Muscle of back (tissue), 11 donors: ENCODE data around the gene DNAJC12. TPM values are rescaled to one million over a fixed set of nuclear protein-coding genes. Genes with fewer than 3 reads are reported as not detected.
A peak's percentile ranks its signal among the peaks of the same experiment; 100 is the strongest.
"Not testable (repeated sequence)": the region's sequence is repeated elsewhere in the genome, so short reads cannot be mapped to it uniquely, and the experiment has no call there.

Experiments used
- DNase-seq, 3 donors: peaks; one replicate each; pipeline versions ENCODE4 v3.0.0 to v3.0.0-alpha.2; 2013
- polyA plus RNA-seq, 10 donors: library from polyadenylated mRNA; unstranded; fragments of 120-200 nt; gene quantifications; one replicate each; pipeline ENCODE4 v1.2.1, GENCODE V29; 2013; ENCODE audit not compliant: insufficient read length in 10 of 10

The DNAJC12 gene
- polyA plus RNA-seq, 10 donors, result 5.8 to 11.4 (median 7.6) TPM

- no peak for DNase-seq
Measured at GRCh38 chr10:67794256-67794655, 43.7 kb downstream of the DNAJC12 start.

- no peak for DNase-seq
Measured at GRCh38 chr10:67793313-67793712, 44.7 kb downstream of the DNAJC12 start.

GRCh38 chr10:67792653-67793052, 45.3 kb downstream of the DNAJC12 start:
- DNase-seq, result no peak

GRCh38 chr10:67790534-67791408, 47.2 kb downstream of the DNAJC12 start:
- DNase-seq, result peak in 2 of 3 donors; percentile 17 to 21

GRCh38 chr10:67789769-67790168, 48.2 kb downstream of the DNAJC12 start:
- no peak for DNase-seq

GRCh38 chr10:67788028-67788886, 49.7 kb downstream of the DNAJC12 start:
- DNase-seq, result no peak

- DNase-seq, result no peak
Measured at GRCh38 chr10:67785098-67785497, 52.9 kb downstream of the DNAJC12 start.

GRCh38 chr10:67784474-67784873, 53.5 kb downstream of the DNAJC12 start:
- DNase-seq, result no peak

GRCh38 chr10:67783606-67784294, 54.2 kb downstream of the DNAJC12 start:
- no peak for DNase-seq

- no peak for DNase-seq
Measured at GRCh38 chr10:67782530-67782929, 55.5 kb downstream of the DNAJC12 start.

GRCh38 chr10:67780759-67781538, 57.0 kb downstream of the DNAJC12 start:
- DNase-seq, result no peak

GRCh38 chr10:67780204-67780621, 57.8 kb downstream of the DNAJC12 start:
- DNase-seq, result not testable (repeated sequence)

- peak; percentile 79 to 88 (median 85) for DNase-seq
Measured at GRCh38 chr10:67779465-67780203, 58.4 kb downstream of the DNAJC12 start.

GRCh38 chr10:67776371-67776770, 61.6 kb downstream of the DNAJC12 start:
- no peak for DNase-seq

- DNase-seq, result no peak
Measured at GRCh38 chr10:67775279-67775678, 62.7 kb downstream of the DNAJC12 start.

- DNase-seq, result peak in 2 of 3 donors; percentile 11 to 22
Measured at GRCh38 chr10:67772894-67773511, 65.0 kb downstream of the DNAJC12 start.

GRCh38 chr10:67772151-67772550, 65.8 kb downstream of the DNAJC12 start:
- DNase-seq, result no peak

GRCh38 chr10:67771200-67771599, 66.8 kb downstream of the DNAJC12 start:
- no peak for DNase-seq

- no peak for DNase-seq
Measured at GRCh38 chr10:67770537-67770936, 67.5 kb downstream of the DNAJC12 start.

GRCh38 chr10:67767244-67767643, 70.7 kb downstream of the DNAJC12 start:
- no peak for DNase-seq
